T-helper 2 cell treated with Interferon-gamma antibody and Interleukin-4, amounts not matched to agents 5 μg/mL and 100 μg/mL, for 36 hours (primary cell): ENCODE results near the gene SPATA16.
"Not testable (repeated sequence)": the region's sequence is repeated elsewhere in the genome, so short reads cannot be mapped to it uniquely, and the experiment has no call there.

Experiments
- DNase-seq: peaks from one replicate; pipeline ENCODE4 v3.0.0; 2021; ENCODE audit warnings: low spot score
- H3K27ac Mint-ChIP-seq: one replicate; pipeline ENCODE4 v1.8.0; 2021; ENCODE audit warnings: mild to moderate bottlenecking, mixed read lengths
- H3K27me3 Mint-ChIP-seq: one replicate; pipeline ENCODE4 v1.8.0; 2021; ENCODE audit warnings: low read depth, mixed read lengths
- H3K36me3 Mint-ChIP-seq: one replicate; pipeline ENCODE4 v1.8.0; 2021; ENCODE audit warnings: low read depth, mixed read lengths
- H3K4me1 Mint-ChIP-seq: one replicate; pipeline ENCODE4 v1.8.0; 2021; ENCODE audit warnings: low read depth, mixed read lengths
- H3K4me3 Mint-ChIP-seq: one replicate; pipeline ENCODE4 v1.8.0; 2022; ENCODE audit warnings: mild to moderate bottlenecking, moderate library complexity, mixed read lengths
- H3K9me3 Mint-ChIP-seq: one replicate; pipeline ENCODE4 v1.8.0; 2021; ENCODE audit warnings: mixed read lengths

The SPATA16 gene

GRCh38 chr3:172904711-172905373 lies 236.2 kb downstream of the SPATA16 start:
- no peaks in the 10 kb centered on the region for H3K9me3 Mint-ChIP-seq
- no peaks in the 10 kb centered on the region for H3K27me3 Mint-ChIP-seq
- no peaks in the 10 kb centered on the region for H3K4me1 Mint-ChIP-seq
- H3K36me3 Mint-ChIP-seq: no peaks in the 10 kb centered on the region
- DNase-seq: no peak
- H3K27ac Mint-ChIP-seq: no peak overlapping the region
- H3K4me3 Mint-ChIP-seq: no peak overlapping the region

GRCh38 chr3:172903642-172904320 lies 237.3 kb downstream of the SPATA16 start:
- no peak for DNase-seq
- no peaks in the 10 kb centered on the region for H3K4me1 Mint-ChIP-seq
- no peaks in the 10 kb centered on the region for H3K36me3 Mint-ChIP-seq
- H3K9me3 Mint-ChIP-seq: no peaks in the 10 kb centered on the region
- H3K27ac Mint-ChIP-seq: no peak overlapping the region
- no peak overlapping the region for H3K4me3 Mint-ChIP-seq
- no peaks in the 10 kb centered on the region for H3K27me3 Mint-ChIP-seq

- peaks cover 2% of the 10 kb centered on the region for H3K27me3 Mint-ChIP-seq
- H3K36me3 Mint-ChIP-seq: no peaks in the 10 kb centered on the region
- no peak overlapping the region for H3K27ac Mint-ChIP-seq
- H3K4me1 Mint-ChIP-seq: no peaks in the 10 kb centered on the region
- no peak overlapping the region for H3K4me3 Mint-ChIP-seq
- no peak for DNase-seq
- no peaks in the 10 kb centered on the region for H3K9me3 Mint-ChIP-seq
Measured at GRCh38 chr3:172892158-172892557, 248.9 kb downstream of the SPATA16 start.

DNA sequence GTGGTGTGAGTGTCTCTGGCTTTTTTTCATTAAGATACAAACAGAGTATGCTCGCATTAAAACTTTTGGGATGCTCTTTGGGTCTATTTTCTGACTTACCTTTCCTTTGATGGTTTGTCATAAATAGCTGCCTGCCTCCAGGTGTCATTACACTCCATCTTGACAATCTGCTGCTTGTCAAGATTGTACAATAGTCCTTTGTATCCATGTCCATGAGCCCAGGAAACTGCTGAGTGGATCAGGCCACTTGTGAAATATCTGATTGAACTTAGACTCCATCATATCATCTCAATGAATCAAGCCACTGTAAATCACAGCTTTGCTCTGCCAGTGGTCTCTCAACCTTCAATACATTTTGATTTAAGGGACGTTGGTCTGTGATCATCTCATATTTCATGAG lies 255.3 kb downstream of the SPATA16 start:
- H3K27me3 Mint-ChIP-seq: peaks cover 2% of the 10 kb centered on the region
- no peak overlapping the region for H3K4me3 Mint-ChIP-seq
- H3K27ac Mint-ChIP-seq: no peak overlapping the region
- no peaks in the 10 kb centered on the region for H3K9me3 Mint-ChIP-seq
- no peaks in the 10 kb centered on the region for H3K36me3 Mint-ChIP-seq
- no peaks in the 10 kb centered on the region for H3K4me1 Mint-ChIP-seq
- DNase-seq: no peak

DNA sequence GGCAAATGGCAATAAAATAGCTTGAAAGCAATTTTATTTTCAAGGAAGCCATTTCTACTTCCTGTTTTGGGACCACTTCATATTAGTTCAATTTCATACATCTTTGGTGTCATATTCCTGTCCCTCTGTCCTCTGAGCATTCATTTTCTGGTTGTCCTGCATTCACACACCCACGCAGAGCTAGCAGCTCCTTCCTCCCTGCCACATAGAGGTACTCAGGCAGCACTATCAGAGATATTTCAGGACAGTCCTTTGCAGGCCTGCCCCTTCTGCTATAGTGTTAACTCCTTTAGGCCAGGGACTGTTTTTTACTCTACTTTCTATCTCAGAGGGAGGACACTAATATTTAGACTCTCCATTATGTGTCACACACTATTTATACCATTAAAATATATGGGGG lies 258.5 kb downstream of the SPATA16 start:
- H3K36me3 Mint-ChIP-seq: no peaks in the 10 kb centered on the region
- no peak overlapping the region for H3K4me3 Mint-ChIP-seq
- peaks cover 4% of the 10 kb centered on the region for H3K9me3 Mint-ChIP-seq
- DNase-seq: no peak
- H3K27ac Mint-ChIP-seq: no peak overlapping the region
- H3K4me1 Mint-ChIP-seq: no peaks in the 10 kb centered on the region
- no peaks in the 10 kb centered on the region for H3K27me3 Mint-ChIP-seq

- not testable (repeated sequence) for DNase-seq, H3K27me3 Mint-ChIP-seq, H3K4me3 Mint-ChIP-seq, H3K9me3 Mint-ChIP-seq, H3K27ac Mint-ChIP-seq, H3K36me3 Mint-ChIP-seq, H3K4me1 Mint-ChIP-seq
Measured at GRCh38 chr3:172879381-172879780, 261.7 kb downstream of the SPATA16 start.

GRCh38 chr3:172877011-172877410 lies 264.0 kb downstream of the SPATA16 start:
- Mint-ChIP-seq H3K4me1 (no peaks in the 10 kb centered on the region), H3K9me3 (peaks cover 4% of the 10 kb centered on the region), H3K27me3 (no peaks in the 10 kb centered on the region), H3K36me3 (no peaks in the 10 kb centered on the region), H3K27ac (no peak overlapping the region), H3K4me3 (no peak overlapping the region)
- no peak for DNase-seq

- no peak for DNase-seq
- Mint-ChIP-seq H3K4me3 (no peak overlapping the region), H3K4me1 (no peaks in the 10 kb centered on the region), H3K27ac (no peak overlapping the region), H3K36me3 (no peaks in the 10 kb centered on the region), H3K9me3 (peaks cover 4% of the 10 kb centered on the region), H3K27me3 (no peaks in the 10 kb centered on the region)
Measured at GRCh38 chr3:172876297-172876696, 264.7 kb downstream of the SPATA16 start.

GRCh38 chr3:172875039-172875438 lies 266.0 kb downstream of the SPATA16 start:
- DNase-seq: no peak
- no peak overlapping the region for H3K4me3 Mint-ChIP-seq
- H3K27ac Mint-ChIP-seq: no peak overlapping the region
- H3K4me1 Mint-ChIP-seq: no peaks in the 10 kb centered on the region
- no peaks in the 10 kb centered on the region for H3K27me3 Mint-ChIP-seq
- H3K36me3 Mint-ChIP-seq: no peaks in the 10 kb centered on the region
- peaks cover 4% of the 10 kb centered on the region for H3K9me3 Mint-ChIP-seq

DNA sequence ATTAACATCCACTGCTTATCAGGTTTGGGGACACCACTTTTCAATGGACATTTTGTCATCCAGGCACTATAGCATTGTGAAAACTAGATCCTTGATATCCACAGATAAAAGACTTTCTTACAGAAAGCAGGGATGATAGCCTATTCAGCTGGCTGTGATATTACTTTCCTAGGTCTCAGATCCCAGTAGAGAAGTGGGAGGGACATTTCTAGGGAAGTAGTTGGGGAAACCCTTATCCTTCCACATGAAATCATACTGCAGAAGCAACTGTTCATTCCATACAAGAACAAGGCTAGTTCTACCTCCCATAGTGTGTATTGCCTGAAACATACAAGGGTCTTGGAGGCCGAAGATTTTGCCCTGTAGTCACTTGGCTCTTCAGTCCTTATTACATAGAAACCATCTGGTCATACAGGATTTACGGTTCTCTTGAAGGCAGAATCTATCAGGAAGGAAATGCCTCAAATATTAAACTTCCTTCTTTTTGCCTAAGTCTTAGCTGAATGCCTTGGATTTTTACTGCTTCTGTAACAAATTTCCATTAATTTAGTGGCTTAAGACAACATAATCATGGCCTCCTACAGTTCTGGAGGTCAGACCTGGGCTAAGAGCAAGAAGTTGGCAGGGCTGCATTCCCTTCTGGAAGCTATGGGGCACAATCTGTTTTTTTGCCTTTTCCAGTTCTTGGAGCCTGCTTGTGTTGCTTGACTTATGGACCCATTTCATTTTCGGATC lies 271.1 kb downstream of the SPATA16 start:
- no peak overlapping the region for H3K4me3 Mint-ChIP-seq
- no peak for DNase-seq
- no peaks in the 10 kb centered on the region for H3K4me1 Mint-ChIP-seq
- no peak overlapping the region for H3K27ac Mint-ChIP-seq
- no peaks in the 10 kb centered on the region for H3K36me3 Mint-ChIP-seq
- no peaks in the 10 kb centered on the region for H3K9me3 Mint-ChIP-seq
- no peaks in the 10 kb centered on the region for H3K27me3 Mint-ChIP-seq

- Mint-ChIP-seq H3K4me1 (no peaks in the 10 kb centered on the region), H3K27ac (no peak overlapping the region)
Measured at GRCh38 chr3:172869368-172869771, 271.7 kb downstream of the SPATA16 start.

DNA sequence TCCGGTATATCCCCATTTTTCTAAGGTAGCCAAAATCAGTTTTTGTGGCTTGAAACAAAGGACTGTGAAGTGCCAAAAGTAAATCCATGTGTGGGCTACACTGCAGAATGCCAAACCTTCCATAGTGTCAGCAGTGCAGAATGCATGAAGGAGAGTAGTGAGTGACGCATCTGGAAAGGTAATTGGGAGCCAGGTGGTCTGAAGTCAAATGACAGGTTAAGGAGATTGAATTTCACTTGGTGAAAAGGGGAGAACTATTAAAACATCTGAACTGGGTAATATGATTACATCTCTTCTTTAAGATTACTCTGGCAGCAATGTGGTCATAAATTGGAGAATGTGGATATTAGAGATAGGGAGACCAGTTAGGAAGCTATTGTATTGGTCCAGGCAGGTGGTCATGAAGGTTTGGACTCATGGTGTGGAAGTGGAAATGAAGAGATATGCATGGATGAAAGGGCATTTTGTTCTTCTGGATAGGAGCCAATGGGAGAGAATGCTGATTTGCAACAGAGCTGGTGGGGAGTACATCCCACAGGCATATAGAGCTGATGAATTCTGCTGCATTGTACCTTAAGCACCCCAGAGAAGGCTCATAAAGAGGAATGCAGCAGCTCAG lies 272.3 kb downstream of the SPATA16 start:
- H3K27me3 Mint-ChIP-seq: no peaks in the 10 kb centered on the region
- no peak overlapping the region for H3K4me3 Mint-ChIP-seq
- no peak for DNase-seq
- no peak overlapping the region for H3K27ac Mint-ChIP-seq
- H3K4me1 Mint-ChIP-seq: no peaks in the 10 kb centered on the region
- H3K36me3 Mint-ChIP-seq: no peaks in the 10 kb centered on the region
- H3K9me3 Mint-ChIP-seq: no peaks in the 10 kb centered on the region

More at GRCh38 chr3:172869368-172869771, 271.7 kb downstream of the SPATA16 start:
- H3K36me3 Mint-ChIP-seq: no peaks in the 10 kb centered on the region
- no peak for DNase-seq
- no peaks in the 10 kb centered on the region for H3K27me3 Mint-ChIP-seq
- H3K4me3 Mint-ChIP-seq: no peak overlapping the region
- no peaks in the 10 kb centered on the region for H3K9me3 Mint-ChIP-seq

DNA sequence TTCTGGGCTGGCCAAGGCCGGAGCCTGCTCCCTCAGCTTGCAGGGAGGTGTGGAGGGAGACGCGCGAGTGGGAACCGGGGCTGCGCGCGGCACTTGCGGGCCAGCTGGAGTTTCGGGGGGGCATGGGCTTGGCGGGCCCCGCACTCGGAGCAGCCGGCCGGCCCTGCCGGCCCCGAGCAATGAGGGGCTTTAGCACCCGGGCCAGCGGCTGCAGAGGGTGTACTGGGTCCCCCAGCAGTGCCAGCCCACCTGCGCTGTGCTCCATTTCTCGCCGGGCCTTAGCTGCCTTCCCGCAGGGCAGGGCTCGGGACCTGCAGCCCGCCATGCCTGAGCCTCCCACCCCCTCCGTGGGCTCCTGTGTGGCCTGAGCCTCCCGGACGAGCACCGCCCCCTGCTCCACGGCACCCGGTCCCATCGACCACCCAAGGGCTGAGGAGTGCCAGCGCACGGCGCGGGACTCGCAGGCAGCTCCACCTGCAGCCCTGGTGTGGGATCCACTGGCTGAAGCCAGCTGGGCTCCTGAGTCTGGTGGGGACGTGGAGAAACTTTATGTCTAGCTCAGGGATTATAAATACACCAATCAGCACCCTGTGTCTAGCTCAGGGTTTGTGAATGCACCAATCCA lies 274.2 kb downstream of the SPATA16 start:
- not testable (repeated sequence) for H3K4me1 Mint-ChIP-seq, H3K27me3 Mint-ChIP-seq, H3K9me3 Mint-ChIP-seq

GRCh38 chr3:172859041-172859440 lies 282.0 kb downstream of the SPATA16 start:
- Mint-ChIP-seq H3K9me3 (no peaks in the 10 kb centered on the region), H3K36me3 (no peaks in the 10 kb centered on the region), H3K4me3 (no peak overlapping the region), H3K27me3 (peaks cover 7% of the 10 kb centered on the region), H3K27ac (no peak overlapping the region), H3K4me1 (no peaks in the 10 kb centered on the region)
- DNase-seq: no peak

More for the DNA sequence above, 274.2 kb downstream of the SPATA16 start:
- H3K36me3 Mint-ChIP-seq, H3K4me3 Mint-ChIP-seq, DNase-seq, H3K27ac Mint-ChIP-seq: not testable (repeated sequence)
